HG02870 (cell line): ENCODE data around the gene SNRNP35.
A peak's percentile ranks its signal among the peaks of the same experiment; 100 is the strongest.
"Not testable (repeated sequence)": the region's sequence is repeated elsewhere in the genome, so short reads cannot be mapped to it uniquely, and the experiment has no call there.

Source experiments
- ATAC-seq: cut with Tn5 transposase; IDR thresholded peaks from one replicate; pipeline ENCODE4 v1.9.1; 2021; ENCODE audit warnings: mild to moderate bottlenecking, moderate library complexity; ENCODE audit not compliant: unreplicated experiment

The SNRNP35 gene, protein sequence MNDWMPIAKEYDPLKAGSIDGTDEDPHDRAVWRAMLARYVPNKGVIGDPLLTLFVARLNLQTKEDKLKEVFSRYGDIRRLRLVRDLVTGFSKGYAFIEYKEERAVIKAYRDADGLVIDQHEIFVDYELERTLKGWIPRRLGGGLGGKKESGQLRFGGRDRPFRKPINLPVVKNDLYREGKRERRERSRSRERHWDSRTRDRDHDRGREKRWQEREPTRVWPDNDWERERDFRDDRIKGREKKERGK

DNA sequence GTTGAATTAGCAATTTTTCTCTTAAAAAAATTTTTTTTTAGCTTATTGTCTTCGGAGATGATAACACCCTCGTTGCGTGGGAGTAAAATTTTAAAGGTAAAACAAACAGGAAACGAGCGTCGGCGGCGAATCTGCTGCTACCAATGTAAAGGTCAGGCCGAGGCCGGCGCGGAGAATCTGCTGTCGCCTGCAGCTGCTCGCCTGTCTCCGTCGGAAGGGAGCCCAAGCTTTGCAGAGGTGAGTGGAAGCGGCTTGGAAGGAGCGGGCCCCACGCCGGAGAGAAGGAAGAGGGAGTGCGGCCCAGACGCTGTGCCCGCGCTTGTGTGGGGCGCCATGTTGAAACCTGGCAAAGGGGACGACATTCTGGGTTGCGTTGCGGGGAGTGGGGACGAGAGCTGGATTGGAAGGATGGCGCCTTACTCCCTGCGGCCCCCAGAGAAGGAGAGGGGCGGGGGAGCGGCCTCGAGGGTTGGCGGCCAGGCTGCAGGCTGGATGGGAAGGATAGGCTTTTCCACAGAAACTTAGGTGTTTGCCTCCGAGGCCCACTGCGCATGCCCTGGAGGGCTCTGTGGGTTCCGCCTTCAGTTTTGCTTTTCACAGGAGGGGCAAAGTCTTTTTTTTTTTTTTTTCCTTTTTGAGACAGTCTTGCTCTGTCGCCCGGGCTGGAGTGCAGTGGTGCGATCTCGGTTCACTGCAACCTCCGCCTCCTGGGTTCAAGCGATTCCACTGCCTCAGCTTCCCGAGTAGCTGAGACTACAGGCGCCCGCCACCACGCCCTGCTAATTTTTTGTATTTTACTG lies at the start of gene SNRNP35:
Gene SNRNP35, plus strand, starts transcription at position 160 of the 800 bp plus-strand sequence. CDS start 7,402 bp downstream, outside the sequence.
- ATAC-seq = peak; percentile 58

DNA sequence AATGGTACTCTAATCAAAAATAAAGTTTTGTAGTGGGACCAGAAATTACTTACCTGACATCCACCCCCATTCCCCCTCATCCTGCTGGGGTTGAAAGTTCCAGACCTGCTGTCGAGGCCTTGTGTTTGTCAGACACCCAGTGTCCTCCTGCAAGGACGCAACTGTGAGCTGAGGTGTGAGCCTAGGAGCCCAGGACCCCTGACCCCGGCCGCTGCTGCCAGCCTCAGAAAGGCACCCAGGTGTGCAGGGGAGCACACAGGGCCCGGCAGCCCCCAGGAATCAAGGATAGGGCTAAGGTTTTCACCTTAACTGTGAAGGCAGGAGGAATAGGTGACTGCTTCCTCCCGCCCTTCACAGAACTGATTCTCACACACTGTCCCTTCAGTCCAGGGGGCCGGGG lies 49.3 kb upstream of the SNRNP35 start:
- not testable (repeated sequence) for ATAC-seq

DNA sequence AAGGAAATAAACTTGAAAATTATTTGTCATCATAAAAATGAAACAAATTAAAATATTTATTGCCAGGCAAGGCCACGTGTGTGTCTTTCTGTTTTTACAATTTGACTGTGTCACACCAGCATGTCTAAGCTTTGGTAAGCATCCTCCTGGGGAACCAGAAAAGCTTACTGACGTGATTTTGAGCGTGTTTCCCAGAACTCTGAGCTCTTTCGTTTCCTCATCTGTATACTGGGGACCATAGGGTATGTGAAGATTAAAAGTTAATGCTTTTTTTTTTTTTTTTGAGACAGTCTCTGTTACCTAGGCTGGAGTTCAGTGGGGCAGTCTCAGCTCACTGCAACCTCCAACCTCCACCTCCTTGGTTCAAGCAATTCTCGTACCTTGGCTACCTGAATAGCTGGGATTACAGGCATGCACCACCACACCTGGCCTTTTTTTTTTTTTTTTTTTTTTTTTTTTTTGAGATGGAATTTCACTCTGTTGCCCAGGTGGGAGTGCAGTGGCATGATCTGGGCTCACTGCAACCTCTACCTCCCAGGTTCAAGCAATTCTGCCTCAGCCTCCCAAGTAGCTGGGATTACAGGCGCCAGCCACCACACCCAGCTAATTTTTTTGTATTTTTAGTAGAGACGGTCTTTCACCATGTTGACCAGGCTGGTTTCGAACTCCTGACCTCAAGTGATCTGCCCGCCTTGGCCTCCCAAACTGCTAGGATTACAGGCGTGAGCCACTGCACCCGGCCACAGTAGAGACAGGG lies 48.5 kb upstream of the SNRNP35 start:
- ATAC-seq = not testable (repeated sequence)

DNA sequence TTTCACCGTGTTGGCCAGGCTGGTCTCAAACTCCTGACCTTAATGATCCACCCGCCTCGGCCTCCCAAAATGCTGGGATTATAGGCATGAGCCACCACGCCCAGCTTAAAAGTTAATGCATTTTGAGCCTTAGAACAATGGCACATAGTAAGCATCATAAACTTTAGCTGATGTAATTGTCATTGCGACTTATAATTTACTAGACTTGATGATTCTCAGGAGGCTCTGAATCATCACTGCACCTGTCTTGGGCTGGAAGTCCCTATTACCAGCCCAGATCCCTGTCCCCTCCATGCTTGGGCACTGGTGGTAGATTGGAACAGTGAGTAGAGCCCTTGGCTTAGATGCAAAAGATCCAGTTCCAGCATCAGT lies 47.9 kb upstream of the SNRNP35 start:
- ATAC-seq = no peak

GRCh38 chr12:123421314-123421713 lies 36.6 kb upstream of the SNRNP35 start:
- ATAC-seq = no peak

- ATAC-seq = peak; percentile 89
Measured at GRCh38 chr12:123427036-123427769, 30.7 kb upstream of the SNRNP35 start.

DNA sequence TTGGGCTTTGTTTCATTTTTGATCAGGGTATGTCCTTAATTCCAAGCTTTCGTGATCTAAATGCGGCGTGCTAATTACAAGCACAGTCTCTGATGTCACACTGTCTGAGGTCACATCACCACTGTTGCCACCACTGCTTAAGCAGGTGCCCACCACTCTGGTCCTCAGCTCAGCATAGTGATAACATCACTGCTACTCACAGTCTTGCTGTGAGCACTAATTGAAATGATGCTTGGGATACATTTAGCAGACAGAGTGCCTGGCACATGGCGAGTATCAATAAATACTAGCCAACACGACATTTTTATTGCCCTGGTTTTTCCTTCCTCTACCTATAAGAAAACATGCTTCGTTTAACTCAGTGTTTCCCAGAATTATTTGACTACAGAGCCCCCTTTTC lies 29.3 kb upstream of the SNRNP35 start:
- ATAC-seq = no peak

DNA sequence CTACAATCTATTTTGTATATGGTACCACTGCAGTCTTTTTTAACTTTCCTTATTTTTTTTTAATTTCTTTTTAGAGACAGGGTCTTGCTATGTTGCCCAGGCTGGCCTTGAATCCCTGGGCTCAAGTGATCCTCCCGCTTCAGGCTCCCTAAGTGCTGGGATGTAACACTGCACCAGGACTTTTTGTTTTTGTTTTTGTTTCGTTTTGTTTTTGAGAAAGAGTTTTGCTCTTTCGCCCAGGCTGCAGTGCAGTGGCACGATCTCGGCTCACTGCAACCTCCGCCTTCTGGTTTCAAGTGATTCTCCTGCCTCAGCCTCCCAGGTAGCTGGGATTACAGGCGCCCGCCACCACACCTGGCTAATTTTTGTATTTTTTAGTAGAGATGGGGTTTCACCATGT lies 28.8 kb upstream of the SNRNP35 start:
- not testable (repeated sequence) for ATAC-seq

DNA sequence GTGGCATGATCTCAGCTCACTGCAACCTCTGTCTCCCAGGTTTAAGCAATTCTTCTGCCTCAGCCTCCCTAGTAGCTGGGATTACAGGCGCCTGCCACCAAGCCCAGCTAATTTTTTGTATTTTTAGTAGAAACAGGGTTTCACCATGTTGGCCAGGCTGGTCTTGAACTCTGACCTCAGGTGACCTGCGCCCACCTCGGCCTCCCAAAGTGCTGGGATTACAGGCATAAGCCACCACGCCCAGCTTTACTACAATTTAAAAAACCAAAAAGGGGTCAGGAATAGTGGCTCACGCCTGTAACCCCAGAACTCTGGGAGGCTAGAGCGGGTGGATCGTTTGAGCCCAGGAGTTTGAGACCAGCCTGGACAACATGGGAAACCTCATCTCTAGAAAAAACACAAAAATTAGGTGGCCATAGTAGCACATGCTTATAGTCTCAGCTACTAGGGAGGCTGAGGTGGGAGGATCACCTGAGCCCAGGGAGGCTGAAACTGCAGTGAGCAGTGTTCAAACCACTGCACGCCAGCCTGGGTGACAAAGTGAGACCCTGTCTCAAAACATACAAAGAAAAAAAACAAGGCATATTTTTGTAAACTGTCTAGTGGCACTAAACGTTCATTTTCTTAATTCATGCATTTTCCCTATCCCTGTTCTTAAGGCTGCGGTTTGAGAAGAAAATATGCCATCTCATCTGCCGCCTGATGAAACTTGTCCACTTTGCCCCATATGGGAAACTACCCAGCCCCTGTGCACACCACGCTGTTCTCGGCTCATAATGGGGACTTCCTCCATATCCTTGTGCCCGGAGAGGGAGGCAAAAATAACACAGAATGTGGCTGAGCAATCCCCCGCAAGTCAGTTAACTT lies 25.8 kb upstream of the SNRNP35 start:
- not testable (repeated sequence) for ATAC-seq

DNA sequence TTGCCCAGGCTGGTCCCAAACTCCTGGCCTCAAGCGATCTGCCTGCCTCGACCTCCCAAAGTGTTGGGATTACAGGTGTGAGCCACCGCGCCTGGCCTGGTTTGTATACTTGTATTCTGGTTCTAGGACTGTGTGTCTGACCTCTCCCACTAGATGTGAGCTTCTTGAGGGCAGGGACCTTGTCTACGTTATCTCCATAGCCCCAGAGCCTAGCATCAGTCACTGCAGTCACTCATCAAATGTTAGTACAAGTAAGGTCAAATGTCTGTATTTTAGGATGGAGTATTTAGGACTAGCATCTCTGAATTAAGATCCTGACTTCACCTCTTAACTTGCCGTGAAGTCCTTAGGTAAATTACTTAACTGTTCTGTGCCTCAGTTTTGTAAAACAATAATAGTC lies 24.3 kb upstream of the SNRNP35 start:
- no peak for ATAC-seq

GRCh38 chr12:123435636-123436016 lies 22.3 kb upstream of the SNRNP35 start:
- ATAC-seq = no peak

- ATAC-seq = peak; percentile 73
Measured at GRCh38 chr12:123436017-123436964, 21.6 kb upstream of the SNRNP35 start, which contains the start of gene RILPL2. Gene RILPL2 (minus strand): TSS chr12:123436684. CDS start chr12:123436420, 264 bp downstream.

DNA sequence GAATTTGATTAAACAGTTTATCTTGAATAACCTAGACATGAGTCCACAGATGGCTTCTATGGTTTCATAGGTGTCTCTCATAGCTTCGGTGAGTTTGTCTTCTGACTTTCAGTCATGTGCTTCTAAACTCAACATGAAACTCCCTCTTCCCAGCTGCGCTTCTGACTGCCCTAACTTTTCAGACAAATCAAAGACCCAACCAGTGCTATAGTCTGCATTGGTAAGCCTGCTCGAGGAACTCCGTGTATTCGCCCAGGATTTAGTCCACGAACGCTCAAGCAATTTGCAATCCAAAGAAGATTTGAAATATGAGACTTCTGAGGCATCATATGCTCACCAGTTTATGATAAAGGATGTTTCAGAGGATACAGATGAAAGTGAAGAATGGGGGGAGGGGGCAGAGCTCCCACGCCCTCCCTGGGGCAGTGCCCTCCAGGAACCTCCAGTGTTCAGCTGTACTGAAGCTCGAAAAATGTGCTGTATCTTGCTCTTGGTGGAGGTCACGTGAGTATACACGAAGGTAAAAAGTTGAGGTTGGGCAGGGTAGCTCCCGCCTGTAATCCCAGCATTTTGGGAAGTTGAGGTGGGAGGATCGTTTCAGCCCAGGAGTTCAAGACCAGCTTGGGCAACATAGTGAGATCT lies 16.3 kb upstream of the SNRNP35 start:
- peak; percentile 50 for ATAC-seq

DNA sequence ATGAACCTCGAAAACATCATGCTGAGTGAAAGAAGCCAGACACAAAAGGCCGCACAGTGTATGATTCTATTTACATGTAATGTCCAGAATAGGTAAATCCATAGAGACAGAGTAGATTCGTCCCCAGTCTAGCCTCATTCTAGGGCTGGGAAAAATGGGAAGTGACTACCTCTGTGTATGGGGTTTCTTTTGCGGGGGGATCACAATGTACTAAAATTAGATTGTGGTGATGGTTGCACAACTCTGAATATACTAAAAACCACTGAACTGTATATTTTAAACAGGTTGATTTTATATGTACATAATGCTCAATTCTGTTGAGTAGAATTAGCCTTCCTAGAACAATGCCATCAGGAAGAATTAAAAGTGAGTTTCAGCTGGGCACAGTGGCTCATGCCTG lies 15.2 kb upstream of the SNRNP35 start:
- ATAC-seq = no peak

DNA sequence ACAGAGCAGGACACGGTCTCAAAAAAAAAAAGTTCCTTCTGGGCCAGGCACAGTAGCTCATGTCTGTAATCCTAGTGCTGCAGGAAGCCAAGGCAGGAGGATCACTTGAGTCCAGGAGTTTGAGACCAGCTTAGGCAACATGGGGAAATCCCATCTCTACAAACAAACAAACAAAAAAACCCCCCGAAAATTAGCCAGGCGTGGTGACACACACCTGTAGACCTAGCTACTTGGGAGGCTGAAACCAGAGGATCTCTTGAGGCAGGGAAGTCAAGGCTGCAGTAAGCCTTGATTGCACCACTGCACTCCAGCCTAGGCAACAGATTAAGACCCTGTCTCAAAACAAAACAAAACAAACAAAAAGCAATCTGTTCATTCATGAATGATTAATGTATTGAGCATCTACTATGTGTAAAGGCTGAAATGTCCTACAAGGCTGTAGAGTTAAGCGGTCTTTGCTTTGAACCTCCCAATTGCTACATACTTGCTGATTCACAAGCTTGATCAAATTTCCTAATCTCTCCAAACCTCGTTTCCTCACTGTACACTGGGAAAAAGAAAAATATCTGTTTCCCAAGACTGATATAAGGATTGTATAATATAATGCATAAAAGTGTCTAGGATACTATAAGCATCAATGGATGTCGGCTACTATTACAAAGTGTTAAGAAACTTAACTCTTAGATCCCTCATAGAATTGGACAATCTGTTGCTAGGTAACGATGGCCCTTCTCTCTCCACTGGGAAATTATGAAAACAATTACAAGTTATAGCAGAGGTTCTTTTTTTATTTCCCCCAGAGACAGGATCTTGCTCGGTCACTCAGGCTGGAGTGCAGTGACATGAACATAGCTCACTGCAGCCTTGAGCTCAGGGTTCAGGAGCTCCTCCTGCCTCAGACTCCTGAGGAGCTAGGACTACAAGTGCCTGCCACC lies 13.6 kb upstream of the SNRNP35 start:
- ATAC-seq = no peak

DNA sequence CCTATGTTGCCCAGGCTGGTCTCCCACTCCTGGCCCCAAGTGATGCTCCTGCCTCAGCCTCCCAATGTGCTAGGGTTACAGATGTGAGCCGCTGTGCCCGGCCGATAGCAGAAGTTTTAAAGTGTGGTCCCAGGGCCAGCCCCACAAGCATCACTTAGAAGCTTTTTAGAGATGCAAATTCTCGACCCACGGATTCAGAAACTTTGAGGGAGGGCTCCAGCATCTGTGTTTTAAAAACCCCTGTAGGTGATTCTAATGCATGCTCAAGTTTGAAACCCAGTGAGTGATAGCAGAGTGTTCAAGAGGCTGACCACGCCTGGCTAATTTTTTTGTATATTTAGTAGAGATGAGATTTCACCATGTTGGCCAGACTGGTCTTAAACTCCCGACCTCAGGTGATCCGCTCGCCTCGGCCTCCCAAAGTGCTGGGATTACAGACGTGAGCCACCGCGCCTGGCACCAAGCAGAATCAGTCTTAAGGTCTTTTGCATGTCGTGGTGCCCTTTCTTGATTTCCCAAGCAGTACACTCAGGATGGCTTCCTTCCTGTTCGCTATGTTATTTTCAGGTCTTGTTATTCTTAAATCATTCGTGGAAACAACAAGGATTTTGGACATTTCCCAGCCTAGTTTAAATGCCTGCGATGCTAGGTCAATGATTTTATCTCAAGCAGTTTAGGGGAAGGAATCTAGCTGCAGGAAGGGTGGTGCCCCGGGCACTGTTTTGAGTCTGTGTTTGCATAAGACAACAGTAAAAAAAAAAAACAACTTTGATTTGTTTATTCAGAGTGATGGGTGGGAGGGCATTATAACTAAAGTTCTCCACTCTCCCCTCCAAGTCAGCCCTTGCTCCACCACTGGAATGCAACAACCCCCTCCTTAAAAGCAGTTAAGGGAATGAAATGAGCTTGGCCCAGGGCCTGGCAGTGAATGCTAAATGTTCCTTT lies 12.3 kb upstream of the SNRNP35 start:
- no peak for ATAC-seq
